Neuronal stem cell (in vitro differentiated cells): ENCODE results near the gene KIF2A.
A peak's percentile ranks its signal among the peaks of the same experiment; 100 is the strongest.
"Not testable (repeated sequence)": the region's sequence is repeated elsewhere in the genome, so short reads cannot be mapped to it uniquely, and the experiment has no call there.

Source experiments
- DNase-seq: peaks from one replicate; pipeline ENCODE4 v3.0.0-alpha.2; 2013; ENCODE audit warnings: low spot score
- H2AFZ ChIP-seq: one replicate; pipeline ENCODE4 v1.6.1; 2013; ENCODE audit warnings: mild to moderate bottlenecking, low read length, inconsistent platforms
- H2AK5ac ChIP-seq: 2 replicates; pipeline ENCODE4 v1.6.1; 2013; ENCODE audit warnings: low read depth, mild to moderate bottlenecking, inconsistent platforms, low read length, moderate library complexity, mixed read lengths
- H2BK120ac ChIP-seq: 2 replicates; pipeline ENCODE4 v1.6.1; 2013; ENCODE audit warnings: low read depth, mild to moderate bottlenecking, inconsistent platforms, low read length, moderate library complexity, mixed read lengths
- H2BK12ac ChIP-seq: one replicate; pipeline ENCODE4 v1.6.1; 2013; ENCODE audit warnings: low read length, inconsistent platforms
- H2BK15ac ChIP-seq: 2 replicates; pipeline ENCODE4 v1.6.1; 2013; ENCODE audit warnings: mild to moderate bottlenecking, low read length, inconsistent platforms, mixed read lengths
- H2BK5ac ChIP-seq: one replicate; pipeline ENCODE4 v1.6.1; 2013; ENCODE audit warnings: inconsistent platforms, mild to moderate bottlenecking, low read length, moderate library complexity
- H3K14ac ChIP-seq: one replicate; pipeline ENCODE4 v1.6.1; 2013; ENCODE audit warnings: low read length, inconsistent platforms
- H3K18ac ChIP-seq: 2 replicates; pipeline ENCODE4 v1.6.1; 2013; ENCODE audit warnings: low read length, inconsistent platforms
- H3K23ac ChIP-seq: 2 replicates; pipeline ENCODE4 v1.6.1; 2013; ENCODE audit warnings: low read depth, mild to moderate bottlenecking, mixed read lengths, low read length, inconsistent platforms; ENCODE audit not compliant: poor library complexity
- H3K27ac ChIP-seq: replicated peaks from 3 replicates; pipeline ENCODE4 v1.5.1; 2013; ENCODE audit warnings: low read length, inconsistent platforms
- H3K27me3 ChIP-seq, 3 experiments: 2 replicates each; pipeline ENCODE4 v1.6.1; 2013; ENCODE audit warnings: low read length in 3 of 3, mild to moderate bottlenecking in 2 of 3, inconsistent platforms in 1 of 3, low read depth in 1 of 3, mixed read lengths in 1 of 3, moderate library complexity in 1 of 3; ENCODE audit not compliant: control insufficient read depth in 3 of 3, insufficient read depth in 3 of 3
- H3K36me3 ChIP-seq, 2 donors: replicated peaks in 1 of 2; 2 replicates each; pipeline ENCODE4 v1.6.1; 2013; ENCODE audit warnings: low read length in 2 of 2; ENCODE audit not compliant: control insufficient read depth in 2 of 2, insufficient read depth in 2 of 2
- H3K4ac ChIP-seq: 2 replicates; pipeline ENCODE4 v1.6.1; 2013; ENCODE audit warnings: inconsistent platforms, mild to moderate bottlenecking, low read length, moderate library complexity
- H3K4me1 ChIP-seq, 2 donors: 1 replicate in 1 of 2; 2 replicates in 1 of 2; pipeline ENCODE4 v1.6.1; 2013; ENCODE audit warnings: low read length in 2 of 2, low read depth in 1 of 2; ENCODE audit not compliant: control insufficient read depth in 2 of 2, insufficient read depth in 1 of 2
- H3K4me2 ChIP-seq: one replicate; pipeline ENCODE4 v1.6.1; 2013; ENCODE audit warnings: mild to moderate bottlenecking, low read length, inconsistent platforms; ENCODE audit not compliant: insufficient read depth, poor library complexity, severe bottlenecking
- H3K4me3 ChIP-seq, 2 donors: 2 replicates each; pipeline ENCODE4 v1.5.1; 2013; ENCODE audit warnings: low read length in 2 of 2, mild to moderate bottlenecking in 2 of 2, inconsistent platforms in 1 of 2, moderate library complexity in 1 of 2
- H3K79me1 ChIP-seq: one replicate; pipeline ENCODE4 v1.6.1; 2013; ENCODE audit warnings: low read depth, mild to moderate bottlenecking, inconsistent platforms, low read length, moderate library complexity
- H3K9ac ChIP-seq: one replicate; pipeline ENCODE4 v1.6.1; 2013; ENCODE audit warnings: mild to moderate bottlenecking, low read depth, low read length, inconsistent platforms; ENCODE audit not compliant: poor library complexity
- H3K9me3 ChIP-seq, 2 donors: replicated peaks in 1 of 2; 2 replicates each; pipeline versions ENCODE3 to v1.6.1; 2013; ENCODE audit warnings: low read length in 2 of 2, mild to moderate bottlenecking in 2 of 2, inconsistent platforms in 1 of 2, low read depth in 1 of 2, mixed read lengths in 1 of 2, moderate library complexity in 1 of 2; ENCODE audit not compliant: control insufficient read depth in 2 of 2, insufficient read depth in 1 of 2
- H4K8ac ChIP-seq: one replicate; pipeline ENCODE4 v1.6.1; 2013; ENCODE audit warnings: low read depth, mild to moderate bottlenecking, inconsistent platforms, low read length, moderate library complexity
- H4K91ac ChIP-seq: one replicate; pipeline ENCODE4 v1.6.1; 2013; ENCODE audit warnings: low read length, low read depth, mild to moderate bottlenecking, inconsistent platforms; ENCODE audit not compliant: poor library complexity
- WGBS, 2 donors: extraction: QIAGEN DNeasy Blood & Tissue Kit; methylation state at CpG; one replicate each; pipeline ENCODE4 v1.1.7; 2013; ENCODE audit warnings: missing lambda C conversion rate in 2 of 2, mixed read lengths in 1 of 2; ENCODE audit not compliant: insufficient read length in 2 of 2, insufficient replicate concordance in 1 of 2; ENCODE audit errors: extremely low coverage in 2 of 2; 5-methylcytosine and 5-hydroxymethylcytosine counted together

Gene KIF2A

GRCh38 chr5:62287237-62287636, 18.8 kb upstream of the KIF2A start:
- H3K36me3 ChIP-seq = no peaks in the 10 kb centered on the region
- no peak overlapping the region for H4K91ac ChIP-seq
- no peaks in the 10 kb centered on the region for H3K79me1 ChIP-seq
- H3K18ac ChIP-seq = no peak overlapping the region
- no peak overlapping the region for H3K4me3 ChIP-seq
- H3K27me3 ChIP-seq = no peaks in the 10 kb centered on the region
- H3K23ac ChIP-seq = no peak overlapping the region
- no peaks in the 10 kb centered on the region for H3K4me1 ChIP-seq
- no peak overlapping the region for H3K27ac ChIP-seq
- H4K8ac ChIP-seq = no peak overlapping the region
- no peak overlapping the region for H3K4ac ChIP-seq
- H2BK15ac ChIP-seq = no peak overlapping the region
- H3K14ac ChIP-seq = no peak overlapping the region
- H3K4me2 ChIP-seq = no peak overlapping the region
- WGBS, 2 donors = no CpG with 5 or more reads among the region's 3 CpGs
- no peak overlapping the region for H2BK5ac ChIP-seq
- H2BK120ac ChIP-seq = no peak overlapping the region
- no peak overlapping the region for H3K9ac ChIP-seq
- H2BK12ac ChIP-seq = no peak overlapping the region
- DNase-seq = no peak
- H2AK5ac ChIP-seq = no peak overlapping the region
- H3K9me3 ChIP-seq = peaks cover 0 to 3% of the 10 kb centered on the region in 2 donors
- no peak overlapping the region for H2AFZ ChIP-seq

DNA sequence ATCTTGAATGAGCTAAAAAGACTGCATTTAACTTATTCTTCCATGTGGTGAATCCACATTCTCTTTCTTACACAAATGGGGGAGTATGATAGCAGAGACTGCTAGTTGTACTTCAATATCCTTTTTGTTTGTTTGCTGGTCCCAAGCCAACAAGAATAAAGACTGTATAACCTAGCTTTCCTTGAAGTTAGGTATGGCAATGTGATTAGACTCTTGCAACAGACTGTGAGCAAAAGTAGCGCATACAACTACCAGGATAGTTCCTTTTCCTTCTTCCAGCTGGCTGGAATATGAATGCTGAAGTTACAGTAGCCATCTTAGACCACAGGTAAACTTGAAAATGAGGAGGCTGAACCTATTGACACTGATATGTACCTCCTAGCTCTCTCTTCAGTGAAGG, 17.9 kb upstream of the KIF2A start:
- no peak overlapping the region for H3K23ac ChIP-seq
- no CpG with 5 or more reads among the region's 1 CpG for WGBS, 2 donors
- no peak overlapping the region for H2BK15ac ChIP-seq
- no peak overlapping the region for H3K27ac ChIP-seq
- no peak overlapping the region for H2BK5ac ChIP-seq
- no peak overlapping the region for H4K91ac ChIP-seq
- no peaks in the 10 kb centered on the region for H3K36me3 ChIP-seq
- H3K27me3 ChIP-seq = no peaks in the 10 kb centered on the region
- no peak overlapping the region for H3K4ac ChIP-seq
- no peak overlapping the region for H3K18ac ChIP-seq
- H2BK12ac ChIP-seq = no peak overlapping the region
- no peak overlapping the region for H2AFZ ChIP-seq
- no peak overlapping the region for H3K14ac ChIP-seq
- no peak overlapping the region for H3K4me2 ChIP-seq
- H3K9me3 ChIP-seq = peaks cover 0 to 3% of the 10 kb centered on the region in 2 donors
- DNase-seq = no peak
- H2BK120ac ChIP-seq = no peak overlapping the region
- H3K9ac ChIP-seq = no peak overlapping the region
- no peak overlapping the region for H3K4me3 ChIP-seq
- H3K4me1 ChIP-seq = no peaks in the 10 kb centered on the region
- H3K79me1 ChIP-seq = no peaks in the 10 kb centered on the region
- no peak overlapping the region for H4K8ac ChIP-seq
- no peak overlapping the region for H2AK5ac ChIP-seq

- Histone ChIP-seq H3K4me2 (no peak overlapping the region), H3K9ac (no peak overlapping the region), H3K4ac (no peak overlapping the region), H3K36me3 (no peaks in the 10 kb centered on the region), H3K9me3 (peaks cover 0 to 3% of the 10 kb centered on the region in 2 donors), H4K91ac (no peak overlapping the region), H2BK15ac (no peak overlapping the region), H2AFZ (no peak overlapping the region), H3K18ac (no peak overlapping the region), H2AK5ac (no peak overlapping the region), H2BK12ac (no peak overlapping the region), H3K14ac (no peak overlapping the region), H3K79me1 (no peaks in the 10 kb centered on the region), H2BK120ac (no peak overlapping the region), H3K4me1 (no peaks in the 10 kb centered on the region), H3K27ac (no peak overlapping the region), H4K8ac (no peak overlapping the region), H3K23ac (no peak overlapping the region), H3K27me3 (no peaks in the 10 kb centered on the region), H3K4me3 (no peak overlapping the region), H2BK5ac (no peak overlapping the region)
- no peak for DNase-seq
Measured at GRCh38 chr5:62289813-62290212, 16.2 kb upstream of the KIF2A start.

DNA sequence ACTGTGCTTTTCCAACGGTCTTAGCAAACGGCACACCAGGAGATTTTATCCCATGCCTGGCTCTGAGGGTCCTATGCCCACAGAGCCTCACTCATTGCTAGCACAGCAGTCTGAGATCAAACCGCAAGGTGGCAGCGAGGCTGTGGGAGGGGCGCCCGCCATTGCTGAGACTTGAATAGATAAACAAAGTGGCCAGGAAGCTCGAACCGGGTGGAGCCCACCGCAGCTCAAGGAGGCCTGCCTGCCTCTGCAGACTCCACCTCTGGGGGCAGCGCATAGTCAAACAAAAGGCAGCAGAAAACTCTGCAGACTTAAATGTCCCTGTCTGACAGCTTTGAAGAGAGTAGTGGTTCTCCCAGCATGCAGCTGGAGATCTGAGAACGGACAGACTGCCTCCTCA, 14.2 kb upstream of the KIF2A start:
- H2AK5ac ChIP-seq, H4K91ac ChIP-seq, H3K27ac ChIP-seq, H2BK5ac ChIP-seq, H3K4me2 ChIP-seq, H3K23ac ChIP-seq, H3K4me3 ChIP-seq, H3K9ac ChIP-seq, H3K4me1 ChIP-seq, H4K8ac ChIP-seq, H3K9me3 ChIP-seq, H3K79me1 ChIP-seq, H2BK12ac ChIP-seq, DNase-seq, H3K36me3 ChIP-seq, H3K14ac ChIP-seq, H3K4ac ChIP-seq, H2BK15ac ChIP-seq, H3K27me3 ChIP-seq, H3K18ac ChIP-seq, H2BK120ac ChIP-seq: not testable (repeated sequence)
- peak overlapping the region; percentile 29 for H2AFZ ChIP-seq
- no CpG with 5 or more reads among the region's 11 CpGs for WGBS, 2 donors
